B cell (primary cell): ENCODE measurements around the gene TRIP13. TPM values are rescaled to one million over a fixed set of nuclear protein-coding genes. Genes with fewer than 3 reads are reported as not detected.
"Not testable (repeated sequence)": the region's sequence is repeated elsewhere in the genome, so short reads cannot be mapped to it uniquely, and the experiment has no call there.

ENCODE experiments used
- ATAC-seq: fragments of 200-7000 bp; cut with Tn5 transposase; one replicate; pipeline ENCODE4 v1.10.0; 2021; ENCODE audit warnings: low read depth, mild to moderate bottlenecking, moderate number of reproducible peaks, moderate library complexity
- CTCF ChIA-PET: fragments of 350-600 bp; sonication (Branson Sonifier 250); formaldehyde crosslinking; loops from one replicate; lab custom pipeline; 2021; ENCODE audit warnings: antibody characterized with exemption, inconsistent platforms; lab: Charles Lee
- POLR2A ChIA-PET: fragments of 350-600 bp; sonication (Branson Sonifier 250); formaldehyde crosslinking; loops from one replicate; lab custom pipeline; 2021; ENCODE audit warnings: antibody characterized with exemption; lab: Charles Lee
- DNase-seq: peaks from one replicate; pipeline ENCODE4 v3.0.0; 2013
- H2AFZ ChIP-seq: 2 replicates; pipeline ENCODE4 v1.6.1; 2012; ENCODE audit warnings: mild to moderate bottlenecking, low read depth, low read length; ENCODE audit not compliant: insufficient read depth, poor library complexity, severe bottlenecking
- H3K27ac ChIP-seq, 2 donors: 1 replicate in 1 of 2; 2 replicates in 1 of 2; pipeline ENCODE4 v1.5.1; 2012 to 2013; ENCODE audit warnings: low read length in 2 of 2, mild to moderate bottlenecking in 2 of 2, moderate library complexity in 1 of 2
- H3K27me3 ChIP-seq, 4 experiments: fragments of 200-600 bp in 1 of 4; sonication (generic) in 1 of 4; replicated peaks in 1 of 4; 1 replicate in 2 of 4; 2 replicates in 2 of 4; pipeline versions ENCODE4 v1.6.1 to v1.7.0; 2013 to 2016; ENCODE audit warnings: low read length in 3 of 4, mild to moderate bottlenecking in 2 of 4, mixed read lengths in 1 of 4, moderate library complexity in 1 of 4; ENCODE audit not compliant: insufficient read depth in 4 of 4, control insufficient read depth in 3 of 4; ENCODE audit errors: control extremely low read depth in 1 of 4
- H3K36me3 ChIP-seq, 2 experiments: replicated peaks in 1 of 2; 1 replicate in 1 of 2; 2 replicates in 1 of 2; pipeline versions ENCODE4 v1.6.1 to v1.7.1; 2013; ENCODE audit warnings: low read length in 1 of 2; ENCODE audit not compliant: insufficient read depth in 2 of 2, control insufficient read depth in 1 of 2; ENCODE audit errors: control extremely low read depth in 1 of 2, extremely low read depth in 1 of 2
- H3K4me1 ChIP-seq, 2 donors: fragments of 200-600 bp in 1 of 2; sonication (generic) in 1 of 2; 1 replicate in 1 of 2; 2 replicates in 1 of 2; pipeline versions ENCODE4 v1.5.1 to v1.6.1; 2013 to 2017; ENCODE audit warnings: low read length in 2 of 2; ENCODE audit not compliant: control insufficient read depth in 2 of 2, insufficient read depth in 2 of 2
- H3K4me2 ChIP-seq: replicated peaks from 2 replicates; pipeline ENCODE3; 2012; ENCODE audit warnings: mild to moderate bottlenecking, low read depth, low read length; ENCODE audit not compliant: poor library complexity, severe bottlenecking
- H3K4me3 ChIP-seq, 5 experiments: fragments of 200-600 bp in 1 of 5; sonication (generic) in 1 of 5; 1 replicate in 3 of 5; 2 replicates in 2 of 5; pipeline versions ENCODE4 v1.5.1 to v1.7.0; 2011 to 2016; ENCODE audit warnings: low read length in 4 of 5, mild to moderate bottlenecking in 4 of 5, low read depth in 2 of 5, control low read depth in 1 of 5, moderate library complexity in 1 of 5; ENCODE audit not compliant: insufficient read depth in 1 of 5; ENCODE audit errors: control extremely low read depth in 1 of 5, extremely low read depth in 1 of 5
- H3K79me2 ChIP-seq: fragments of 200-600 bp; sonication (generic); one replicate; pipeline ENCODE4 v1.6.0; 2016; ENCODE audit warnings: low read length; ENCODE audit not compliant: control insufficient read depth, insufficient read depth
- H3K9ac ChIP-seq: fragments of 200-600 bp; sonication (generic); 2 replicates; pipeline ENCODE4 v1.6.1; 2017; ENCODE audit warnings: mild to moderate bottlenecking, low read length, moderate library complexity
- H3K9me3 ChIP-seq, 3 donors: one replicate each; pipeline versions ENCODE4 v1.6.1 to v1.7.1; 2013; ENCODE audit warnings: low read length in 2 of 3; ENCODE audit not compliant: control insufficient read depth in 2 of 3, insufficient read depth in 1 of 3; ENCODE audit errors: control extremely low read depth in 1 of 3
- H4K20me1 ChIP-seq: 2 replicates; pipeline ENCODE4 v1.6.0; 2012; ENCODE audit warnings: mild to moderate bottlenecking, low read length; ENCODE audit not compliant: insufficient read depth, control insufficient read depth, poor library complexity, severe bottlenecking
- H3K27ac Mint-ChIP-seq: one replicate; pipeline ENCODE4 v1.8.0; 2021; ENCODE audit warnings: mixed read lengths
- H3K27me3 Mint-ChIP-seq: one replicate; pipeline ENCODE4 v1.8.0; 2021; ENCODE audit warnings: mixed read lengths
- H3K4me1 Mint-ChIP-seq: one replicate; pipeline ENCODE4 v1.8.0; 2021; ENCODE audit warnings: mixed read lengths
- H3K4me3 Mint-ChIP-seq: one replicate; pipeline ENCODE4 v1.8.0; 2021; ENCODE audit warnings: mixed read lengths
- H3K9me3 Mint-ChIP-seq: one replicate; pipeline ENCODE4 v1.8.0; 2022; ENCODE audit warnings: mixed read lengths; ENCODE audit not compliant: insufficient read depth
- CTCF ChIP-seq: fragments of 200-600 bp; IDR thresholded peaks from one replicate; pipeline ENCODE4 v1.8.0; 2022; ENCODE audit warnings: antibody characterized with exemption, mild to moderate bottlenecking
- EZH2 ChIP-seq: IDR thresholded peaks from 2 replicates; pipeline ENCODE4 v1.6.1; 2012; ENCODE audit warnings: borderline replicate concordance, low read depth, mild to moderate bottlenecking, moderate library complexity, low read length; ENCODE audit not compliant: insufficient read depth, poor library complexity, severe bottlenecking
- WGBS: methylation state at CpG from one replicate; pipeline ENCODE4 v1.1.5; 2013; ENCODE audit warnings: missing lambda C conversion rate; ENCODE audit not compliant: insufficient coverage; 5-methylcytosine and 5-hydroxymethylcytosine counted together
- intact Hi-C: fragments of 100-400 bp; cut with micrococcal nuclease; formaldehyde crosslinking; loops from one replicate; pipeline ENCODE4 v1.10.0; 2022
- polyA plus RNA-seq: library from polyadenylated mRNA; depleted of rRNA; stranded (reverse); fragments of >200 nt; gene quantifications from 2 replicates; pipeline ENCODE4 v1.2.3, GENCODE V29; 2012
- total RNA-seq, 2 donors: library from RNA; stranded (reverse); fragments of 120-200 nt in 1 of 2; gene quantifications; 1 replicate in 1 of 2; 2 replicates in 1 of 2; pipeline versions ENCODE4 v1.2.3 to v1.2.4, GENCODE V29; 2013 to 2022

Gene TRIP13
- total and polyA plus RNA-seq, 2 donors (not counting 1 experiment from before 2014, with no cell fraction given), result 0.63 to 1.1 TPM

- Histone ChIP-seq H3K36me3 (no peaks in the 10 kb centered on the region), H3K27ac (no peak overlapping the region), H3K9me3 (no peaks in the 10 kb centered on the region), H3K79me2 (no peaks in the 10 kb centered on the region), H3K27me3 (peaks cover 0 to 3% (median 0%) of the 10 kb centered on the region in 4 experiments), H3K4me1 (no peaks in the 10 kb centered on the region), H3K9ac (no peak overlapping the region), H3K4me2 (no peak overlapping the region), H4K20me1 (no peaks in the 10 kb centered on the region), H3K4me3 (no peak overlapping the region), H2AFZ (no peak overlapping the region)
- CTCF ChIA-PET, result no interaction called here
- H3K9me3 Mint-ChIP-seq, result no peaks in the 10 kb centered on the region
- DNase-seq (no peak), ATAC-seq (no peak)
- POLR2A ChIA-PET, result interaction anchor here (0.5 kb wide), 1 partner anchor 487 kb away, joined by 7 read pairs; no protein-coding TSS in a partner anchor
- H3K27me3 Mint-ChIP-seq, result peaks cover 6% of the 10 kb centered on the region
- WGBS, result 95% methylated on average over 55 of the region's 55 CpGs
- intact Hi-C loops, result no loop called here
- no peak overlapping the region for H3K27ac Mint-ChIP-seq
- no peaks in the 10 kb centered on the region for H3K4me1 Mint-ChIP-seq
- TF ChIP-seq CTCF, result no peak
- no peak for TF ChIP-seq EZH2
- H3K4me3 Mint-ChIP-seq, result no peak overlapping the region
These were observed 40.0 kb upstream of the TRIP13 start for GRCh38 chr5:852431-853401.

- H3K9me3 Mint-ChIP-seq, H3K9me3 ChIP-seq, H3K4me2 ChIP-seq, H3K4me1 ChIP-seq, POLR2A ChIA-PET, H3K36me3 ChIP-seq, H2AFZ ChIP-seq, H3K4me3 ChIP-seq, H3K27ac ChIP-seq, H3K4me3 Mint-ChIP-seq, H3K4me1 Mint-ChIP-seq, intact Hi-C loops, H3K27me3 Mint-ChIP-seq, CTCF ChIA-PET, H3K79me2 ChIP-seq, H3K27ac Mint-ChIP-seq, H3K27me3 ChIP-seq, ATAC-seq, H4K20me1 ChIP-seq, DNase-seq, H3K9ac ChIP-seq: not testable (repeated sequence)
- 94% methylated on average over 13 of the region's 18 CpGs for WGBS
These were observed 39.1 kb upstream of the TRIP13 start for GRCh38 chr5:853416-854090.
